ENCODE results near the gene RALB.
"Not testable (repeated sequence)": the region's sequence is repeated elsewhere in the genome, so short reads cannot be mapped to it uniquely, and the experiment has no call there.

The RALB gene

DNA sequence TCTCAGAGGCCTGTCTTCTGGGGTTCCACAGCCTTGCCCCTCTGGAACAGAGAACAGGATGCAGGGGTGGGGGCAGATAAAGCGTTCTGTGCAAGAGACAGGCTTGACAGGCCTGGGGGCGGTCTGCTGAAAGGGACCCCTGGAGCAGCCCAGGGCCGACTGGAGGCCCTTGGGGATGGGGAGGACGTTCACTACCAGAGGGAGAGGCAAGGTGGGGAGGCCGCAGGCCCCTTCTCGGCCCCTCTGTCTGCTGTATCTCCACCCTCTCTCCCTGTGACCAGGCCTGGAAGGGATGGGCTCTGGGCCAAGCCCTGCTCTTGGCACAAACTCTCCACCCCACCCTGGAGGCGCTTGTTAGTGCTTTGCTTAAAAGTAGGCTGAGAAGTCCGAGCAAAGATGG is 66.0 kb downstream of the RALB start:
- no peak for DNase-seq

GRCh38 chr2:120319123-120319522 is 66.5 kb downstream of the RALB start:
- no peak for DNase-seq

GRCh38 chr2:120319686-120320317 is 67.2 kb downstream of the RALB start:
- DNase-seq, result no peak

DNA sequence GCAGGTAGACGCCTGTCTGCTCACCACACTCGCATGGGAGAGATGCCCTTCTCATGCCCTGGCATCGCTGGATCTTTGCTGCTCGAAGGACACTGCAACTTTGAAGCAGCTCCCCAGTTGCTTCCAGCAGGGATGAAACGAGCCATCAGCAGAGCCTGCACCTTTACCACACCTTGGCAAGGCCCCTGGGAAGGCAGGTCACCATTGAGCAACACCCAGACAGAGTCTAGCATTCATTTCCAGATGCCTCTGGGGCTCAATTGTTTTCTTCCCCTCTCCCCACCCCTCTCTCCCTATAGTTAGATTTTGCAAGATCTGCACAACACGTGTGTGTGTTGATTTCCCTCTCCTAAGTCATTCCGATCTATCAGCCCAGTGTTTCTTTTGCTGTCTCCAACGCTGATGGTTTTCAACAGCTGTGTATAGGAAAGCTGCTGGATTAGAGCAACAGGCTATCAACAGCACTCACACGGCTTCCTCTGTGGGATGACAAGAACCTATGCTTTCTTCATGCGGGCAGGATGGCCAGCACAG is 67.7 kb downstream of the RALB start:
- DNase-seq, result no peak

GRCh38 chr2:120320887-120321556 is 68.4 kb downstream of the RALB start:
- not testable (repeated sequence) for DNase-seq

- DNase-seq, result no peak
Observed at GRCh38 chr2:120321721-120322284, 69.2 kb downstream of the RALB start.

- no peak for DNase-seq
Observed at GRCh38 chr2:120322329-120322728, 69.7 kb downstream of the RALB start.

DNA sequence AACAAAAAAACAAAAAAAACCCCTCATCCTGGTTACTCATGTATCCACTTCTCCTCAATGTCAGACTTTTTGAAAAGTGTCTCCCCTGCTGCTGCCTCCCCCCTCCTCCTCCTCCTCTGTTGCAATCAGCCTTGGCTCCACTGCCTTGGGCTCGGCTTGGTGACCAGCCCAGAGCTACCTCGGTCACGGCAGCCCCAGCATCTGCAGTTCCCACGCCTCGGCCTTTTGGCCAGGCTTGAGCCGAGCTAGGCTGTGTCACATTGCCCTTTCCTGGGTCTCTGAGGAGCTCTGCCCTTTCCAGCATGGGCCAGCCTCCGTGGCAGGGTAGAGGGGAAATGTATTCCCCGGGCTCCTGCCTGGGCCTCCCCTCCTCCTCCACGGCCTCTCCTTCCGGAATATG is 70.6 kb downstream of the RALB start:
- no peak for DNase-seq

GRCh38 chr2:120323807-120324399 is 71.3 kb downstream of the RALB start:
- no peak for DNase-seq

DNA sequence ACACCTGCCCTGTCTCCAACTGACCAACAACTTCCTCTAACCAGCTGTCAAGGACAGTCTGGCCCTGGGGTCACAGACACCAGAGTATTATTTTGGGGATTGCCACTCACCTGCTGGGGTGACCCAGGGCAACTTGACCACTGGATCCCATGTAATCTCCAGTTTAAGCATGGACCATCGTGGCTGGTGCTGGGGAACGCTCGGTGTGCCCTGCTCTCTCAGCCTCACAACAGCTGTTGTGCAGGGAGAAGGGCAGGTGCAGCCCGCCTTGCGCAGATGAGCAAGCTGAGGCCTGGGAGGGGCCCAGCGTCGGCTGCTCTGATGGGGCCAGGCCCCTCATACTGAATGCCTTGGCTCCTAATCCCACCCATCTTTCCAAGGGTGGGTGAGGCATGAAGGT is 72.3 kb downstream of the RALB start:
- no peak for DNase-seq

GRCh38 chr2:120326066-120326465 is 73.4 kb downstream of the RALB start:
- DNase-seq, result no peak

GRCh38 chr2:120330946-120331822 is 78.5 kb downstream of the RALB start:
- DNase-seq, result no peak

DNA sequence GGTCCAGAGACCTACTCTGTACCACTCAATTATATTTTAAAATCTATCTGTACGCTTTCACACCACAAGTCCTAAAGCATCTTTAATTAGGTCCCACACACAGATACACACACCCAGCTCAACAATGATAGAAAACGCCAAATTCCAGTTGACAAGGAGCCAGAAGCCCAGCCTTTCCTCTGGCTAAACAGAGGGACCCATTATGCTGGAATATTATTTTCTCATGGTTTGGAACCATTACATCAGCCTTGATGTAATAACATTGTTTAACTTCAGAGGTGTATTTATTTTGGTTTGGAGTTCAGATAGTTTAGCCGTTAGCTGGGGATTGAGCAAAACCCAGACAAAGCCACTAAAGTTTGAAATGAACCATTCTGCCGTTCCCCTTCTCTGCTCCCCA is 79.3 kb downstream of the RALB start:
- DNase-seq, result no peak

DNA sequence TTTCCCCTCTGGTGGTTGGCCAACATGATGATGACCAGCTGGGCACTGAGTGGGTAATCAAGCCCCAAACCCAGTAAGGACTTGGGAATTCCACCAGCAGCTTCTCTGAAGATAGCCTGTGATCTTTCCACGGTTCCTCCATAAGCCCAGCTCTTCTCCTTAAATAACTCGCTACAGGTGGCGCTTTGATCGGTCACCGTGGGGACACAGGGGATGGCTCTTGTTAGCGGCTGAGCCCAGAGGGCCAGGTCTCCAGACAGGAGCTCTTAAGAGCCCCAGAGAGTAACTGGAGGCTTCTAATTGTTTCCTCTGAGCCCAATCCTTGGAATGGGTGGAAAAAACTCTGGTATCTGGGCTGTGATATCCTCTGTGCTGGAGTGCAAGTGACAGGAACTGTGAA is 79.7 kb downstream of the RALB start:
- no peak for DNase-seq

- DNase-seq, result no peak
Observed at GRCh38 chr2:120334068-120334467, 81.4 kb downstream of the RALB start.

DNA sequence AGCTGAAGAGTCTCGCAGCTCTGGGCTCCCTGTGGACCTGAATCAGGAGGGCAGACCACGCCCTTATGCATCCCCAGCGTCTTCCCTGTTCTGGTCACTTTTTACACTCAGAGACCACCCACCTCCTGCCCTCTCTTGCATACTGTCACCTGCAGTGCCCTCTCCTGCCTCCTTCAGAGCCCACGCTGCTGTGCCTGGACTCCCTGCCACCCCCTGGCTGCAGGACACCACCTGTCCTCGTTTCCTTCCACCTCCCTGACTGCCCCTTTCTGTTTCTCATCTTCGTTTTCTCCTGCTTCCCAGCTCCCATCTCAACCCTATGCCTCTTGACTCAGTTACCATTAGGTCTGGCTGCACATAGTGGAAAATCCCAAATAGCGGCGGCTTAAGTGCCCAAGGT is 84.1 kb downstream of the RALB start:
- DNase-seq, result no peak

- DNase-seq, result no peak
Observed at GRCh38 chr2:120338015-120338414, 85.4 kb downstream of the RALB start.

DNA sequence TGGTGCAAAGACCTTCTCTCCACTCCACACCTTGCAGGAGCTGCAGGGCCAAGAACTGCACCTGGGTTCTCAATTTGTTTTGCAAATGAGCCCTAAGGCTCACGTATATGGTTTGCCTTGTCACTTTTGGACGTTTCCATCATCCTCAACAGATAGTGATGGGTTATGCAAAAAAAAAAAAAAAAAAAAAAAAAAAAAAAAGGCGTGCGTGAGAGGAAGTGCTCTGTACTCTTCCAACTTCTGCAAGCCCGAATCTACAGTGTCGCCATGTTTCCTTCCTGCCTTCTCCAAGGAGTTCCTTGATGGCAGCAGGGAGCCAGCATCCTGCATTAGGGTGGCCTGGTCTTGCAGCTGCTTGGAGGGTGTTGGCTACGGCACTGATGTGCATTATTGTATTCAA is 89.3 kb downstream of the RALB start:
- DNase-seq, result no peak

DNA sequence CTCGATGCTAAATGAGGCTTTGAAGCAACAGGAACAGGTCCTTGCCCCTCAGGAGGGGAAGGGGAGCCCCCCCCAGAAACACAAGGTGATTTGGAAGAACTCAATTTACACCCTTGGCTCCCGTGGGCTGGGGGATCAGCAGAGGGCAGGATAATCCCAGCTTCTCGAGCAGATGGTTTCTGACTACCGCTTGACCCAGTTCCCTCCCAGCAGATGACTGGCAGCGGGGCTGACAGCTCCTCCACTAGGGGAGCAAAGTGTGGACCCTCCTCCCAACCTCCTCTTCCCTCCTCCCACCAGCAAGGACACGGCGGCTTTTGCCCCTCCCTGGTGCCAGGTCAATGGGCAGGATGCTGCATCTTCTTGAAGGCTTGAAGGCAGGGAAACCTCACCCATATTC is 89.8 kb downstream of the RALB start:
- no peak for DNase-seq

DNA sequence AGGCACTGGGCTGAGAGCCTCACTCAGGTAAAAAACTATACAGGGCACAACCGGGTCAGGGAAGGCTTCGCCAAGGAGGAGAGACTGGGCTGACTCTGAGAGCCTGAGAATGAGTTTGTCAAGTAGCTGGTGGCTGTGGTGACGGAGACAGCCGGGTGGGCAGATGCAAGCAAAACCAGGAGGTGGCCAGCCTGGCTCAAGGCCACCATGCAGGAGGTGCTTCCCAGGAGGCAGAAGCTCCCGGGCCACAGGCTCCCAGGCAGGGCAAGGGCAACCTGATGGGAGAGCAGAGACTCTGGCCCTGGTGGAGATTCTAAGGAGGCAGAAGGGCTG is 90.4 kb downstream of the RALB start:
- DNase-seq, result no peak

GRCh38 chr2:120343433-120344105 is 90.9 kb downstream of the RALB start:
- DNase-seq, result peak; percentile 76
